Measurements from ENCODE around the gene SPTBN4. TPM values are rescaled to one million over a fixed set of nuclear protein-coding genes. Genes with fewer than 3 reads are reported as not detected.
A peak's percentile ranks its signal among the peaks of the same experiment; 100 is the strongest.
"Not testable (repeated sequence)": the region's sequence is repeated elsewhere in the genome, so short reads cannot be mapped to it uniquely, and the experiment has no call there.

The SPTBN4 gene
- total and polyA plus RNA-seq, 10 of the 15 experiments (the other 5 are each of a cell fraction or from before 2014, with no cell fraction given) = 0.04 to 1.1 (median 0.34) TPM; not detected in 1

GRCh38 chr19:40425450-40426287, 41.1 kb upstream of the SPTBN4 start, which contains the start of gene SERTAD1 (continued):
- no peak for TF ChIP-seq EP300 (IDR thresholded peaks at IDR 0.05; ENCODE audit: borderline replicate concordance in 1 of 2, control insufficient read depth in 1 of 2, low read depth in 2 of 2, low read length in 2 of 2)
- peak; percentile 99 for TF ChIP-seq POLR2A (IDR thresholded peaks at IDR 0.05; ENCODE audit: low read depth, low read length)
- peak; percentile 84; the same call in 1 of the 2 replicates for TF ChIP-seq SMAD5 (IDR thresholded peaks at IDR 0.05; ENCODE audit: low read depth)
- TF ChIP-seq CREB1 (IDR thresholded peaks at IDR 0.05; ENCODE audit: low read depth) = peak; percentile 65
- TF ChIP-seq ETV6 (conservative IDR thresholded peaks at IDR 0.05 in 1 of 2, IDR thresholded peaks at IDR 0.05 in 1 of 2; ENCODE audit: borderline replicate concordance in 1 of 2, low read depth in 1 of 2) = no peak
- TF ChIP-seq TCF7 (IDR thresholded peaks at IDR 0.05; ENCODE audit: borderline replicate concordance) = no peak
- no peak for TF ChIP-seq RBBP5 (conservative IDR thresholded peaks at IDR 0.05)
- peak; percentile 26; the same call in 1 of the 2 replicates for TF ChIP-seq NR2C1 (IDR thresholded peaks at IDR 0.05)

- peaks cover 16% of the 10 kb centered on the region for H3K79me2 ChIP-seq (ENCODE audit: control insufficient read depth, insufficient read depth, low read length)
- BruUV-seq (replicated peaks); H3K27me3 ChIP-seq (replicated peaks in 1 of 2; ENCODE audit: control insufficient read depth in 2 of 2, insufficient read depth in 2 of 2, low read length in 1 of 2); H3K9ac ChIP-seq (ENCODE audit: control insufficient read depth, insufficient read depth, low read length); intact Hi-C loops (cut with micrococcal nuclease; ENCODE audit: unreplicated experiment); H4K20me1 ChIP-seq (ENCODE audit: control insufficient read depth, insufficient read depth); H3K4me3 ChIP-seq; in situ Hi-C loops (cut with MboI); H3K4me2 ChIP-seq (ENCODE audit: control insufficient read depth, insufficient read depth); H3K9me3 ChIP-seq (replicated peaks; ENCODE audit: control insufficient read depth, insufficient read depth, low read length); FAIRE-seq; SMC1A ChIA-PET (ENCODE audit: uncharacterized antibody, unreplicated experiment); H2AFZ ChIP-seq (ENCODE audit: control insufficient read depth, low read depth, low read length); ATAC-seq; H3K36me3 ChIP-seq (ENCODE audit: control insufficient read depth in 2 of 2, insufficient read depth in 2 of 2, low read length in 1 of 2); H3K4me1 ChIP-seq (ENCODE audit: control insufficient read depth, insufficient read depth, low read length); DNase-seq (ENCODE audit: low read depth, low spot score); H3K27ac ChIP-seq (ENCODE audit: control insufficient read depth, insufficient read depth): not testable (repeated sequence)
- RAD21 ChIA-PET (ENCODE audit: unreplicated experiment) = interaction anchor here (1.5 kb wide), 1 partner anchor 80 kb away, joined by 6 read pairs; the partner anchor contains the start of genes C19orf47 and PLD3
- WGBS (ENCODE audit: insufficient coverage, insufficient replicate concordance, low lambda C conversion rate, missing lambda C conversion rate) = 89% methylated on average over 7 of the region's 7 CpGs
- POLR2A ChIA-PET = interaction anchor here (0.7 to 3.3 kb wide), 3 partner anchors 15 to 103 kb away, joined by 3 to 49 read pairs (median 4); partner anchors contain the start of gene SERTAD3
- CTCF ChIA-PET = interaction anchor here (0.8 kb wide), 1 partner anchor 9 kb away, joined by 3 read pairs; no protein-coding TSS in a partner anchor
Observed at GRCh38 chr19:40428197-40428596, 38.6 kb upstream of the SPTBN4 start.

- H3K4me3 ChIP-seq; H3K36me3 ChIP-seq (ENCODE audit: control insufficient read depth in 2 of 2, insufficient read depth in 2 of 2, low read length in 1 of 2); H3K27ac ChIP-seq (ENCODE audit: control insufficient read depth, insufficient read depth); H3K27me3 ChIP-seq (replicated peaks in 1 of 2; ENCODE audit: control insufficient read depth in 2 of 2, insufficient read depth in 2 of 2, low read length in 1 of 2); BruUV-seq (replicated peaks); H4K20me1 ChIP-seq (ENCODE audit: control insufficient read depth, insufficient read depth); intact Hi-C loops (cut with micrococcal nuclease; ENCODE audit: unreplicated experiment); H3K9ac ChIP-seq (ENCODE audit: control insufficient read depth, insufficient read depth, low read length); H3K4me2 ChIP-seq (ENCODE audit: control insufficient read depth, insufficient read depth); ATAC-seq; in situ Hi-C loops (cut with MboI); H3K9me3 ChIP-seq (replicated peaks; ENCODE audit: control insufficient read depth, insufficient read depth, low read length); FAIRE-seq; H2AFZ ChIP-seq (ENCODE audit: control insufficient read depth, low read depth, low read length); DNase-seq (ENCODE audit: low read depth, low spot score); H3K79me2 ChIP-seq (ENCODE audit: control insufficient read depth, insufficient read depth, low read length): not testable (repeated sequence)
- RAD21 ChIA-PET (ENCODE audit: unreplicated experiment) = interaction anchor here (0.6 to 1.2 kb wide), 2 partner anchors 12 to 340 kb away, joined by 3 to 6 read pairs; partner anchors contain the start of gene ZNF780A
- CTCF ChIA-PET = interaction anchor here (8.0 kb wide), 1 partner anchor 9 kb away, joined by 52 read pairs; no protein-coding TSS in a partner anchor
- WGBS (ENCODE audit: insufficient coverage, insufficient replicate concordance, low lambda C conversion rate, missing lambda C conversion rate) = 93% methylated on average over 10 of the region's 10 CpGs
- peaks cover 20% of the 10 kb centered on the region for H3K4me1 ChIP-seq (ENCODE audit: control insufficient read depth, insufficient read depth, low read length)
- POLR2A ChIA-PET = interaction anchor here (1.2 to 2.4 kb wide), 3 partner anchors 10 to 19 kb away, joined by 5 to 12 read pairs (median 7); no protein-coding TSS in a partner anchor
- SMC1A ChIA-PET (ENCODE audit: uncharacterized antibody, unreplicated experiment) = interaction anchor here (0.6 to 0.8 kb wide), 3 partner anchors 10 to 125 kb away, joined by 3 to 4 read pairs (median 3); partner anchors contain the start of gene SERTAD3
Observed at GRCh38 chr19:40430242-40430641, 36.6 kb upstream of the SPTBN4 start.
